Common myeloid progenitor, CD34-positive (primary cell): ENCODE measurements around the gene NAGPA.

ENCODE experiments used
- CTCF ChIA-PET: fragments of 350-600 bp; sonication (Branson Sonifier 250); formaldehyde crosslinking; loops from one replicate; lab custom pipeline; 2021; ENCODE audit warnings: antibody characterized with exemption; lab: Charles Lee
- POLR2A ChIA-PET: fragments of 350-600 bp; sonication (Branson Sonifier 250); formaldehyde crosslinking; loops from one replicate; lab custom pipeline; 2021; ENCODE audit warnings: antibody characterized with exemption; lab: Charles Lee
- DNase-seq, 3 donors: peaks; one replicate each; pipeline versions ENCODE4 v3.0.0 to v3.0.0-alpha.2; 2013
- H3K27ac ChIP-seq, 2 experiments: 1 replicate in 1 of 2; 2 replicates in 1 of 2; pipeline ENCODE4 v1.7.0; 2013; ENCODE audit warnings: inconsistent platforms in 2 of 2, low read length in 2 of 2, mild to moderate bottlenecking in 2 of 2, low read depth in 1 of 2, moderate library complexity in 1 of 2; ENCODE audit not compliant: severe bottlenecking in 2 of 2, insufficient read depth in 1 of 2, poor library complexity in 1 of 2
- H3K27me3 ChIP-seq, 5 experiments: replicated peaks in 2 of 5; 1 replicate in 3 of 5; 2 replicates in 2 of 5; pipeline versions ENCODE4 v1.6.1 to v1.7.0; 2013; ENCODE audit warnings: low read length in 4 of 5, mild to moderate bottlenecking in 2 of 5, moderate library complexity in 2 of 5, inconsistent platforms in 1 of 5; ENCODE audit not compliant: insufficient read depth in 5 of 5, control insufficient read depth in 4 of 5
- H3K36me3 ChIP-seq, 4 experiments: 1 replicate in 2 of 4; 2 replicates in 2 of 4; pipeline versions ENCODE4 v1.6.1 to v1.7.0; 2013; ENCODE audit warnings: low read length in 3 of 4, control low read depth in 1 of 4, mild to moderate bottlenecking in 1 of 4; ENCODE audit not compliant: control insufficient read depth in 4 of 4, insufficient read depth in 4 of 4
- H3K4me1 ChIP-seq, 4 experiments: 1 replicate in 3 of 4; 2 replicates in 1 of 4; pipeline versions ENCODE4 v1.6.1 to v1.7.1; 2013; ENCODE audit warnings: low read length in 3 of 4, mild to moderate bottlenecking in 3 of 4, control low read depth in 1 of 4, inconsistent platforms in 1 of 4, moderate library complexity in 1 of 4; ENCODE audit not compliant: control insufficient read depth in 4 of 4, insufficient read depth in 4 of 4; ENCODE audit errors: control extremely low read depth in 1 of 4
- H3K4me3 ChIP-seq, 7 experiments: 1 replicate in 4 of 7; 2 replicates in 3 of 7; pipeline versions ENCODE4 v1.5.1 to v1.7.0; 2013; ENCODE audit warnings: mild to moderate bottlenecking in 7 of 7, low read length in 6 of 7, moderate library complexity in 6 of 7, inconsistent platforms in 2 of 7, low read depth in 2 of 7, control low read depth in 1 of 7; ENCODE audit not compliant: insufficient read depth in 4 of 7, control insufficient read depth in 1 of 7; ENCODE audit errors: extremely low read depth in 1 of 7
- H3K9me3 ChIP-seq, 5 experiments: 1 replicate in 4 of 5; 2 replicates in 1 of 5; pipeline versions ENCODE4 v1.6.1 to v1.7.1; 2013; ENCODE audit warnings: low read length in 4 of 5, mild to moderate bottlenecking in 2 of 5, inconsistent platforms in 1 of 5, low read depth in 1 of 5, moderate library complexity in 1 of 5; ENCODE audit not compliant: control insufficient read depth in 4 of 5, insufficient read depth in 2 of 5; ENCODE audit errors: control extremely low read depth in 1 of 5
- WGBS: methylation state at CpG from one replicate; pipeline ENCODE4 v1.1.5; 2013; ENCODE audit not compliant: insufficient coverage; 5-methylcytosine and 5-hydroxymethylcytosine counted together

Gene NAGPA

DNA sequence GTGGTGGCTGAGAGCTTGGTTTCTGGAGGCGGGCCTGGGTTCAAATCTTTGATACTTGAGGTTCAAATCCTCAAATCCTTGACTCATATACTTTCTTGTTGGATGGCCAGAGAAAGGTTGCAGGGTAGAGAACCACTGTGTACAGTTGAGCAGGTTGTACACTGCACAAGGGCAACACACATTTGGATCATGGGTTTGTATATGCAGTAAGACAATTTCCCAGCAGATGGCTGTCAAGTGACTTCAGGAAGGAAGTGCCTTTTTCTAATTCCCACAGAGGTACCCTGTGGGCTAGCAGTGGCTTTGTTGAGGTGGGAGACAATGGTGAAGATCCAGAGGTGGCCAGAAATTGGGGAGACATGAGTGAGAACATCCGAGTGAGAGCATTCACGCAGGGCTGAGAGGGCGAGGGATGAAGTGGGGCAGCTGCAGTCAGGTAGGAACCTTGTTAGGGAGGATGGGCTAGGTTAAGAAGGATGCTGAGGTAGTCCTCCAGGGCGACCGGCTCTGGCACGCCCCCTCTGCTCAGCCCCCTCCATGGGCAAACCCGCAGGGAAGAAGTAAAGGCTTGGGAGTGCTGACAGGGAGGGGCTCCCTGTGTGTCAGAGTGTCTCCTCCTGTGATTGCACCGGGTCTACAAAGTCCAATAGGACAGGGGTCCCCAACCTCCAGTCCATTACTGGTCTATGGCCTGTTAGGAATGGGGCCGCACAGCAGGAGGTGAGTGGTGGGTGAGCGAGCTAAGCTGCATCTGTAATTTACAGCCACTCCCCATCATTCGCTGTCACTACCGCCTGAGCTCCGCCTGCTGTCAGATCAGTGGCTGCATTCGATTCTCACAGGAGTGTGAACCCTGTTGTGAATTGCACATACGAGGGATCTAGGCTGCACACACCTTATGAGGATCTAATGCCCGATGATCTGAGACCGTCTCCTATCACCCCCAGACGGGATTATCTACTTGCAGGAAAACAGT, 29.3 kb upstream of the NAGPA start:
- ChIA-PET CTCF (interaction anchor here (1.7 kb wide), 1 partner anchor 29 kb away, joined by 4 read pairs; no protein-coding TSS in a partner anchor), POLR2A (no interaction called here)
- no peaks in the 10 kb centered on the region for H3K9me3 ChIP-seq
- 90% methylated on average over 13 of the region's 19 CpGs for WGBS
- no peak overlapping the region for H3K27ac ChIP-seq
- no peak for DNase-seq
- H3K4me3 ChIP-seq: no peak overlapping the region
- H3K36me3 ChIP-seq: no peaks in the 10 kb centered on the region
- H3K27me3 ChIP-seq: peaks cover 0 to 5% (median 0%) of the 10 kb centered on the region in 5 experiments
- H3K4me1 ChIP-seq: peaks cover 0 to 2% (median 0%) of the 10 kb centered on the region in 4 experiments

GRCh38 chr16:5062051-5062450, 28.3 kb upstream of the NAGPA start:
- H3K27ac ChIP-seq: no peak overlapping the region
- H3K9me3 ChIP-seq: no peaks in the 10 kb centered on the region
- POLR2A ChIA-PET: no interaction called here
- whole genome bisulfite sequencing: 95% methylated on average over 11 of the region's 11 CpGs
- H3K4me1 ChIP-seq: peaks cover 0 to 2% (median 0%) of the 10 kb centered on the region in 4 experiments
- no peak for DNase-seq
- peaks cover 0 to 5% (median 0%) of the 10 kb centered on the region in 5 experiments for H3K27me3 ChIP-seq
- CTCF ChIA-PET: no interaction called here
- no peaks in the 10 kb centered on the region for H3K36me3 ChIP-seq
- H3K4me3 ChIP-seq: no peak overlapping the region

GRCh38 chr16:5060073-5060641, 26.4 kb upstream of the NAGPA start:
- Histone ChIP-seq H3K4me1 (peaks cover 0 to 5% (median 2%) of the 10 kb centered on the region in 4 experiments), H3K27me3 (peaks cover 0 to 5% (median 0%) of the 10 kb centered on the region in 5 experiments), H3K9me3 (no peaks in the 10 kb centered on the region), H3K4me3 (no peak overlapping the region), H3K27ac (no peak overlapping the region), H3K36me3 (no peaks in the 10 kb centered on the region)
- 99% methylated on average over 7 of the region's 10 CpGs for WGBS
- ChIA-PET POLR2A (no interaction called here), CTCF (interaction anchor here (1.1 to 1.8 kb wide), 4 partner anchors 13 to 18 kb away, joined by 3 to 4 read pairs (median 4); no protein-coding TSS in a partner anchor)
- DNase-seq: no peak

GRCh38 chr16:5059386-5060072, 25.8 kb upstream of the NAGPA start:
- peaks cover 0 to under 1% (median 0%) of the 10 kb centered on the region in 5 experiments for H3K27me3 ChIP-seq
- H3K4me1 ChIP-seq: peaks cover 0 to 5% (median 2%) of the 10 kb centered on the region in 4 experiments
- ChIA-PET POLR2A (no interaction called here), CTCF (interaction anchor here (1.5 to 7.2 kb wide), 4 partner anchors 12 to 33 kb away, joined by 3 to 41 read pairs (median 4); no protein-coding TSS in a partner anchor)
- no peak overlapping the region for H3K27ac ChIP-seq
- H3K36me3 ChIP-seq: no peaks in the 10 kb centered on the region
- WGBS: 94% methylated on average over 4 of the region's 6 CpGs
- no peak for DNase-seq
- H3K9me3 ChIP-seq: no peaks in the 10 kb centered on the region
- H3K4me3 ChIP-seq: no peak overlapping the region

DNA sequence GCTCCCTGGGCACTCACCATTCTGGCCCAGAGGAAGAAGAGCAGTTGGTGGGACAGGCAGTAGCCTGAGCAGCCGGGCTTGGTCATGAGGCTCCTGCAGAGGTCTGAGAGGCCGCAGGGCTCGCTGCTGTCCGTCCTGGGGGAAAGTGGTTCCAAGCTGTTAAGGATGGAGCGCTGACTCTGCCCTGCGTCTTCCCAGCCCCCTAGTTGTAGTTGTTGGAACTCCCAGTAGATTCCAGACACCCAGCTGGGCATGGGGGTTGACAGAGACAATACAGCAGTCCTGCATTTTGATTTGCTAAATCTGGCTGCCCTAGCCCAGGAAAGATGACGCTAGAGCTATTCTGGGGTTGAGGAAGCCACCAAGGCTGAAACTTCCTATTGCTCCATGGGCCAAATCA, 24.7 kb upstream of the NAGPA start:
- no peak for DNase-seq
- Histone ChIP-seq H3K4me3 (no peak overlapping the region), H3K27me3 (no peaks in the 10 kb centered on the region), H3K4me1 (peaks cover 0 to 5% (median 2%) of the 10 kb centered on the region in 4 experiments), H3K9me3 (no peaks in the 10 kb centered on the region), H3K27ac (no peak overlapping the region), H3K36me3 (no peaks in the 10 kb centered on the region)
- 85% methylated on average over 7 of the region's 7 CpGs for WGBS
- ChIA-PET POLR2A (no interaction called here), CTCF (interaction anchor here (1.3 to 7.2 kb wide), 4 partner anchors 15 to 34 kb away, joined by 3 to 41 read pairs (median 4); no protein-coding TSS in a partner anchor)

DNA sequence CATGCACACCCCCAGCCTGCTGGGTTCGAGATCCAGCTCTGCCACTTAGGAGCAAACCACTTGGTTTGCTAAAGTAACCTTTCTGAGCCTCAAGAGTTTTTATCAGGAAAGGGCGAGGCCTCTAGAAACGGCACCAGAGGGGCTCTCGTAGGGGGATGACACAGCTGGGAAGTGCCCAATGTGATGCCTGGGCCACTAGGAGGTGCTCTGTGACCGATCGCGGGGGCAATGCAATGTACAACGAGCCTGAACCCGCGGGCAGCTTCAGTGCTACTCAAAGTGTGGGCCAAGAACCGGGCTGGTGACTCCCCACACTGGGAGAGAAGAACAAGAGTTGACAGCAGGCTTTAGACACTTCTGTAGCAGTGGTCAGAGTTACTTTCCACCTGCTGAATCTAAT, 22.6 kb upstream of the NAGPA start:
- H3K9me3 ChIP-seq: no peaks in the 10 kb centered on the region
- H3K27ac ChIP-seq: no peak overlapping the region
- 4% methylated on average over 11 of the region's 11 CpGs for WGBS
- H3K4me3 ChIP-seq: no peak overlapping the region
- CTCF ChIA-PET: interaction anchor here (0.7 to 7.2 kb wide), 12 partner anchors 8 to 78 kb away, joined by 3 to 41 read pairs (median 5); partner anchors contain the start of genes ALG1 and C16orf89
- H3K27me3 ChIP-seq: no peaks in the 10 kb centered on the region
- peak; percentile 58 to 73 (median 70) for DNase-seq
- POLR2A ChIA-PET: no interaction called here
- peaks cover 0 to 5% (median under 1%) of the 10 kb centered on the region in 4 experiments for H3K4me1 ChIP-seq
- no peaks in the 10 kb centered on the region for H3K36me3 ChIP-seq
